RWPE2 (cell line): ENCODE results near the gene MCC.

Experiments used
- ATAC-seq: fragments of 200-7000 bp; cut with Tn5 transposase; 3 replicates; pipeline ENCODE4 v1.9.1; 2021; ENCODE audit warnings: low read depth
- DNase-seq: peaks from one replicate; pipeline ENCODE4 v3.0.0-alpha.2; 2020; ENCODE audit warnings: low spot score
- H3K27ac ChIP-seq: fragments of 450-650 bp; 2 replicates; pipeline ENCODE4 v1.5.1; 2017; ENCODE audit warnings: mild to moderate bottlenecking; ENCODE audit not compliant: poor library complexity, severe bottlenecking
- H3K27me3 ChIP-seq: fragments of 250-450 bp; sonication (Bioruptor Pico); 2 replicates; pipeline ENCODE4 v1.5.1; 2021; ENCODE audit warnings: mild to moderate bottlenecking, moderate library complexity; ENCODE audit not compliant: insufficient read depth, poor library complexity, severe bottlenecking
- H3K36me3 ChIP-seq: fragments of 250-450 bp; sonication (Bioruptor Pico); 2 replicates; pipeline ENCODE4 v1.5.1; 2020; ENCODE audit warnings: low read depth, mild to moderate bottlenecking, moderate library complexity
- H3K4me1 ChIP-seq: fragments of 250-450 bp; sonication (Bioruptor Pico); 2 replicates; pipeline ENCODE4 v1.5.1; 2021; ENCODE audit warnings: mild to moderate bottlenecking, moderate library complexity; ENCODE audit not compliant: insufficient read depth, poor library complexity, severe bottlenecking
- H3K4me3 ChIP-seq: fragments of 250-450 bp; sonication (Bioruptor Pico); 2 replicates; pipeline ENCODE4 v1.5.1; 2021; ENCODE audit warnings: mild to moderate bottlenecking, moderate library complexity; ENCODE audit not compliant: severe bottlenecking
- H3K9me3 ChIP-seq: fragments of 250-450 bp; sonication (Bioruptor Pico); 2 replicates; pipeline ENCODE4 v1.5.1; 2021; ENCODE audit warnings: mild to moderate bottlenecking, moderate library complexity; ENCODE audit not compliant: severe bottlenecking
- TF ChIP-seq, protein P1 (sequence below): fragments of 450-650 bp; IDR thresholded peaks from one replicate; pipeline ENCODE4 v1.5.1; 2017; ENCODE audit warnings: mild to moderate bottlenecking, moderate library complexity; ENCODE audit not compliant: poor library complexity, severe bottlenecking

The MCC gene

GRCh38 chr5:113195251-113195650 lies 293.0 kb downstream of the MCC start:
- Histone ChIP-seq H3K27ac (no peak overlapping the region), H3K9me3 (no peaks in the 10 kb centered on the region), H3K36me3 (peaks cover 4% of the 10 kb centered on the region; the same call in 1 of the 2 replicates), H3K4me1 (peaks cover 19% of the 10 kb centered on the region), H3K27me3 (no peaks in the 10 kb centered on the region), H3K4me3 (no peak overlapping the region)
- no peak for DNase-seq
- TF ChIP-seq, protein P1, sequence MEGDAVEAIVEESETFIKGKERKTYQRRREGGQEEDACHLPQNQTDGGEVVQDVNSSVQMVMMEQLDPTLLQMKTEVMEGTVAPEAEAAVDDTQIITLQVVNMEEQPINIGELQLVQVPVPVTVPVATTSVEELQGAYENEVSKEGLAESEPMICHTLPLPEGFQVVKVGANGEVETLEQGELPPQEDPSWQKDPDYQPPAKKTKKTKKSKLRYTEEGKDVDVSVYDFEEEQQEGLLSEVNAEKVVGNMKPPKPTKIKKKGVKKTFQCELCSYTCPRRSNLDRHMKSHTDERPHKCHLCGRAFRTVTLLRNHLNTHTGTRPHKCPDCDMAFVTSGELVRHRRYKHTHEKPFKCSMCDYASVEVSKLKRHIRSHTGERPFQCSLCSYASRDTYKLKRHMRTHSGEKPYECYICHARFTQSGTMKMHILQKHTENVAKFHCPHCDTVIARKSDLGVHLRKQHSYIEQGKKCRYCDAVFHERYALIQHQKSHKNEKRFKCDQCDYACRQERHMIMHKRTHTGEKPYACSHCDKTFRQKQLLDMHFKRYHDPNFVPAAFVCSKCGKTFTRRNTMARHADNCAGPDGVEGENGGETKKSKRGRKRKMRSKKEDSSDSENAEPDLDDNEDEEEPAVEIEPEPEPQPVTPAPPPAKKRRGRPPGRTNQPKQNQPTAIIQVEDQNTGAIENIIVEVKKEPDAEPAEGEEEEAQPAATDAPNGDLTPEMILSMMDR, result no peak
- ATAC-seq, result no peak

DNA sequence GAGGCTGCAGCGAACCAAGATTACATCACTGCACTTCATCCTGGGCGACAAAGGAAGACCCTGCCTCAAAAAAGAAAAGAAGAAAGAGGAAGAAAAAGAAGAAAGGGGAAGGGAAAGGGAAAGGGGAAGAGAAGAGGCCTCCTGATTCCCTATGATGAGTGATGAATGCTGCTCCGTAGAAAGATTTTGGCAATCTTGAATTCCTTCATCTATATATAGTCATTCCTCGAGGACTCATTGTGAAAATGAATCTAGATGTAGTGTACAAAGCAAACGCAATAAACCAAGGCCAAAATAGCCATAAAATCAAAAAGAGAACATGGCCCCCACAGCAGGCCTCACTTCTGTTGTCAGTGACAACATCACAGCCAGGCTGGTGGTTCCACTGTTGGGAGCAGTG lies 293.7 kb downstream of the MCC start:
- Histone ChIP-seq H3K4me1 (peaks cover 19% of the 10 kb centered on the region), H3K4me3 (no peak overlapping the region), H3K36me3 (peaks cover 4% of the 10 kb centered on the region; the same call in 1 of the 2 replicates), H3K27ac (no peak overlapping the region), H3K27me3 (no peaks in the 10 kb centered on the region), H3K9me3 (no peaks in the 10 kb centered on the region)
- ATAC-seq (no peak), DNase-seq (no peak)
- TF ChIP-seq, protein P1, result no peak

DNA sequence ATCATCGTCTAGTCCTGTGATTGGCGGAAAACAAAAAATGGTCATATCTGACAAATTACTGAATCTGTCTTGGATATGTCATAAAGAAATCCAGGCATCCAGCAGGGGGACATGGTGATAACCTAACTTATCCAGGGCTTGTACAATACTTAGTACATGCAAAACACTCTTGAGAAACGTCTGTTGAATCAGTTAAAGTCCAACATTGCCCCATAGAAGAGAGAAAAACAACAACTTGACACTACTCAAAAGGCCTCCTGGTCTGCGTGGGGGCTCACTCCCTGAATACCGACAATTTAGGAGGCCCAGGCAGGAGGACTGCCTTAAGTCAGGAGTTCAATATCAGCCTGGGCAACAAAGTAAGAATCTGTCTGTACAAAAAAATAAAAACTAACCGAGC lies 294.1 kb downstream of the MCC start:
- ATAC-seq, result no peak

DNA sequence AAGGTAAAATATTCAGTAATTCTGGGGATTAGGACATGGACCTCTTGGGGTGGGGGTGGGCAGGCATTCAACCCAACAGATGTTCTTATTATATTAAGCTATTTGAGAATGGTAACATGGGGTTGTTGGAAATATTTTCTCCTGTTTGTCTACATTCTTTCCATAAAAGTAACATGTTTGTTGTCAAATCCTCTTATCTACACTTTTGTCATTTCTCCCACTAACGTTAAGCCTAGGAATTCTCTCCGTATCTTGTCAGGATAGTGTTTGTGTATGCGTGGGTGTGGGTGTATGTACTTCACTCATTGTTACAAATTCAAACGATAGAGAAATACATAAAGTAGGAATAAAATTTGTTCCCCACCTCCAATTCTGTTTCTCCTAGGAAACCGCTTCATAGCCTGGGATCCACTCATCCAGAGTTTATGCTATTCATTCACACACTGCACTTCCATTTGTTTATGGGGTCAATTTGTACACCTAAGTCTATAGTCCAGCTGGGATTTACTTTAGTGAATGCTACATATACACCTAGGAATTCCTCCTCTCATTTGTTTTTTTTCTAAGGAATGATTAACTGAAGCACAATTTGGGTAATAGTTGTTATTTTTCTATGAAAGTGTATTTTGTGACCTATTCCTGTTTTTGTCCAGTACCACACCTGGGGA lies 294.8 kb downstream of the MCC start:
- H3K9me3 ChIP-seq, result no peaks in the 10 kb centered on the region
- DNase-seq (no peak), ATAC-seq (no peak)
- no peaks in the 10 kb centered on the region for H3K27me3 ChIP-seq
- H3K36me3 ChIP-seq, result peaks cover 4% of the 10 kb centered on the region; the same call in 1 of the 2 replicates
- H3K27ac ChIP-seq, result no peak overlapping the region
- peaks cover 14% of the 10 kb centered on the region for H3K4me1 ChIP-seq
- no peak overlapping the region for H3K4me3 ChIP-seq
- TF ChIP-seq, protein P1, result no peak

More for the DNA sequence above, 294.1 kb downstream of the MCC start:
- TF ChIP-seq, protein P1, result no peak
- Histone ChIP-seq H3K27me3 (no peaks in the 10 kb centered on the region), H3K4me3 (no peak overlapping the region), H3K4me1 (peaks cover 14% of the 10 kb centered on the region), H3K27ac (no peak overlapping the region), H3K9me3 (no peaks in the 10 kb centered on the region), H3K36me3 (peaks cover 4% of the 10 kb centered on the region; the same call in 1 of the 2 replicates)
- no peak for DNase-seq

- Histone ChIP-seq H3K27ac (no peak overlapping the region), H3K9me3 (no peaks in the 10 kb centered on the region), H3K4me1 (peaks cover 14% of the 10 kb centered on the region), H3K36me3 (peaks cover 4% of the 10 kb centered on the region; the same call in 1 of the 2 replicates), H3K27me3 (no peaks in the 10 kb centered on the region), H3K4me3 (no peak overlapping the region)
- DNase-seq, result no peak
- TF ChIP-seq, protein P1, result no peak
- ATAC-seq, result no peak
Measured at GRCh38 chr5:113192541-113192940, 295.7 kb downstream of the MCC start.
